Measurements from ENCODE around the gene MAML1.

MAML1 gene

DNA sequence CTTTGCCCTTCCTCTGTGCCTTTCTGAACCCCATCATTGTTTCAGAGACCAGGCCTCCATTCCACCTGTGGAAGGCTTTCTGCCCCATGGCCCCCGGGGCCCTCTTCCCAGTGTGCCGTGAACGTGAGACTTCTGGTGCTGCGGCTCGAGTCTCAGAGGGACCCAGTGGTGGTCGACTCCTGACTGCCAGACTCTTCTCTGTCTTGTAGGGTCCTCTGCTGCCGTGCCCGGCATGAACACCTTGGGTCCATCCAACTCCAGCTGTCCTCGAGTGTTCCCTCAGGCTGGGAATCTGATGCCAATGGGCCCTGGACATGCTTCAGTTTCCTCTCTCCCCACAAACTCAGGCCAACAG lies 41.0 kb downstream of the MAML1 start:
- Histone ChIP-seq H3K4me3 (ENCODE audit: low read depth, low read length) (no peak overlapping the region), H3K27me3 (no peaks in the 10 kb centered on the region), H3K36me3 (peaks cover 78% of the 10 kb centered on the region), H3K4me1 (no peaks in the 10 kb centered on the region), H3K9me3 (no peaks in the 10 kb centered on the region)
- no peak for DNase-seq
- no peak for TF ChIP-seq CTCF (IDR thresholded peaks at IDR 0.05; ENCODE audit: low read depth, low read length)

GRCh38 chr5:179774442-179774841 lies 41.8 kb downstream of the MAML1 start:
- Histone ChIP-seq H3K4me3 (ENCODE audit: low read depth, low read length) (no peak overlapping the region), H3K27me3 (no peaks in the 10 kb centered on the region), H3K4me1 (no peaks in the 10 kb centered on the region), H3K9me3 (no peaks in the 10 kb centered on the region), H3K36me3 (peaks cover 76% of the 10 kb centered on the region)
- no peak for DNase-seq
- no peak for TF ChIP-seq CTCF (IDR thresholded peaks at IDR 0.05; ENCODE audit: low read depth, low read length)

- no peaks in the 10 kb centered on the region for H3K27me3 ChIP-seq
- no peak for DNase-seq
- TF ChIP-seq CTCF (IDR thresholded peaks at IDR 0.05; ENCODE audit: low read depth, low read length), result no peak
- no peaks in the 10 kb centered on the region for H3K4me1 ChIP-seq
- H3K36me3 ChIP-seq, result peaks cover 61% of the 10 kb centered on the region
- H3K9me3 ChIP-seq, result no peaks in the 10 kb centered on the region
- no peak overlapping the region for H3K4me3 ChIP-seq (ENCODE audit: low read depth, low read length)
Measured at GRCh38 chr5:179776411-179776938, 43.9 kb downstream of the MAML1 start.

GRCh38 chr5:179777456-179777855 lies 44.8 kb downstream of the MAML1 start:
- peaks cover 51% of the 10 kb centered on the region for H3K36me3 ChIP-seq
- H3K9me3 ChIP-seq, result no peaks in the 10 kb centered on the region
- no peaks in the 10 kb centered on the region for H3K4me1 ChIP-seq
- no peak overlapping the region for H3K4me3 ChIP-seq (ENCODE audit: low read depth, low read length)
- TF ChIP-seq CTCF (IDR thresholded peaks at IDR 0.05; ENCODE audit: low read depth, low read length), result no peak
- no peak for DNase-seq
- no peaks in the 10 kb centered on the region for H3K27me3 ChIP-seq

DNA sequence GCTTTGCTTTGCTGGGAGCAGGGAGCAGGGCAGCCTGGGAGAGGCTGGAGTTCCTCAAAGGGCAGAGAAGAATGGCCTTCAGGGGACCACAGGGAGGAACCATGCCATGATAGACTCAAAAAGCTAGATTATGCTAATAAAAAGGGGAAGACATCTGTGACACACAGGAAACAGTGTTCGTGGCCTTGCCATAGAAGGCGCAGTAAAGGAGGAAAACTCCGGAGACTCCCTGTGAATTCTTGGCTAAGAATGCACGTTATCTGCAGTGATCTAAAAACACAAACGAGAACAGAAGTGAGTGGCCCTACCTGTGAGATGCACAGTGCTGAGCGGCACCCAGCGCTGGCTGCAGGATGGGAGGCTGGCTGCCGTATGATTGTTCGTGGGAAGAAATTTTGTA lies 45.3 kb downstream of the MAML1 start:
- Histone ChIP-seq H3K36me3 (peaks cover 46% of the 10 kb centered on the region), H3K27me3 (no peaks in the 10 kb centered on the region), H3K9me3 (no peaks in the 10 kb centered on the region), H3K4me1 (no peaks in the 10 kb centered on the region), H3K4me3 (ENCODE audit: low read depth, low read length) (no peak overlapping the region)
- no peak for DNase-seq
- TF ChIP-seq CTCF (IDR thresholded peaks at IDR 0.05; ENCODE audit: low read depth, low read length), result no peak

DNA sequence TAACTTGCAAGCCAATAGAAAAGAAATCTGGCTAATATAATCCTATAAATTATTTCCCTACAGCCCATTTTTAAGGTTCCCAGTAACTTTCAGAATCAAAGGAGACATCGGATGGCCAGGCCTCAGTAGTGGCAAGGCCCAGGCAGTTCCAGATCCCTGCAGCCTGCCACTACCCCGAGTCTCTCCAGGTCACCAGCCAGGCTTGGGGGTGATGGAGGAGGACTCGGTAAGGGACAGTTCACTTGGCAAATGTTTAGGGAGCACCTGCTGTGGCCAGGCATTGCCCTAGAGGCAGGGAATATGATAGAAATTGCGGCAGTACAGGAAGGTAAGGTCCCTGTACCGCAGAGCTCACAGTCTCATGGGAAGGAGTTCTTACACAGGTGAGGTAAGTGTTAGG lies 46.0 kb downstream of the MAML1 start:
- H3K9me3 ChIP-seq, result no peaks in the 10 kb centered on the region
- no peak for TF ChIP-seq CTCF (IDR thresholded peaks at IDR 0.05; ENCODE audit: low read depth, low read length)
- no peak overlapping the region for H3K4me3 ChIP-seq (ENCODE audit: low read depth, low read length)
- H3K4me1 ChIP-seq, result no peaks in the 10 kb centered on the region
- peaks cover 40% of the 10 kb centered on the region for H3K36me3 ChIP-seq
- no peaks in the 10 kb centered on the region for H3K27me3 ChIP-seq
- DNase-seq, result no peak

Data from BE2C (cell line).